CD14-positive monocyte (primary cell): ENCODE data around the gene AANAT. TPM values are rescaled to one million over a fixed set of nuclear protein-coding genes. Genes with fewer than 3 reads are reported as not detected.

Experiments used
- DNase-seq, 3 donors: peaks; one replicate each; pipeline ENCODE4 v3.0.0-alpha.2; 2011 to 2022
- H2AFZ ChIP-seq: 2 replicates; pipeline ENCODE4 v1.6.0; 2012; ENCODE audit warnings: mild to moderate bottlenecking, low read depth, low read length, inconsistent platforms; ENCODE audit not compliant: insufficient read depth, poor library complexity, severe bottlenecking
- H3K27ac ChIP-seq, 2 donors: 1 replicate in 1 of 2; 2 replicates in 1 of 2; pipeline ENCODE4 v1.5.1; 2012 to 2013; ENCODE audit warnings: low read length in 2 of 2, control low read depth in 1 of 2, inconsistent platforms in 1 of 2, low read depth in 1 of 2, mild to moderate bottlenecking in 1 of 2
- H3K27me3 ChIP-seq, 2 donors: one replicate each; pipeline versions ENCODE4 v1.6.0 to v1.6.1; 2011 to 2013; ENCODE audit warnings: low read length in 2 of 2; ENCODE audit not compliant: control insufficient read depth in 2 of 2, insufficient read depth in 2 of 2
- H3K36me3 ChIP-seq, 2 donors: replicated peaks in 1 of 2; 1 replicate in 1 of 2; 2 replicates in 1 of 2; pipeline versions ENCODE4 v1.5.1 to v1.6.1; 2012 to 2013; ENCODE audit warnings: low read length in 2 of 2, control low read depth in 1 of 2, inconsistent platforms in 1 of 2, mild to moderate bottlenecking in 1 of 2; ENCODE audit not compliant: insufficient read depth in 2 of 2, control insufficient read depth in 1 of 2
- H3K4me1 ChIP-seq, 2 donors: 1 replicate in 1 of 2; 2 replicates in 1 of 2; pipeline versions ENCODE4 v1.5.1 to v1.6.1; 2012 to 2013; ENCODE audit warnings: low read length in 2 of 2, control low read depth in 1 of 2, inconsistent platforms in 1 of 2, mild to moderate bottlenecking in 1 of 2, moderate library complexity in 1 of 2; ENCODE audit not compliant: insufficient read depth in 2 of 2, control insufficient read depth in 1 of 2
- H3K4me2 ChIP-seq: replicated peaks from 2 replicates; pipeline ENCODE3; 2012; ENCODE audit warnings: low read length, moderate library complexity, mild to moderate bottlenecking; ENCODE audit not compliant: poor library complexity, severe bottlenecking; ENCODE audit errors: extremely low read depth
- H3K4me3 ChIP-seq, 3 experiments: fragments of 200-600 bp in 1 of 3; sonication (generic) in 1 of 3; replicated peaks in 1 of 3; 1 replicate in 2 of 3; 2 replicates in 1 of 3; pipeline ENCODE4 v1.5.1; 2011 to 2013; ENCODE audit warnings: low read length in 3 of 3, mild to moderate bottlenecking in 3 of 3, control low read depth in 2 of 3, low read depth in 2 of 3, inconsistent platforms in 1 of 3, moderate library complexity in 1 of 3
- H3K79me2 ChIP-seq: 2 replicates; pipeline ENCODE4 v1.6.0; 2012; ENCODE audit warnings: mild to moderate bottlenecking, control low read depth, inconsistent platforms, low read length, moderate library complexity; ENCODE audit not compliant: insufficient read depth
- H3K9ac ChIP-seq: 2 replicates; pipeline ENCODE4 v1.6.0; 2017; ENCODE audit warnings: low read length, mild to moderate bottlenecking; ENCODE audit not compliant: insufficient read depth, poor library complexity, severe bottlenecking
- H3K9me3 ChIP-seq, 2 donors: replicated peaks in 1 of 2; 1 replicate in 1 of 2; 2 replicates in 1 of 2; pipeline versions ENCODE4 v1.5.1 to v1.6.1; 2012 to 2013; ENCODE audit warnings: low read length in 2 of 2, control low read depth in 1 of 2; ENCODE audit not compliant: control insufficient read depth in 1 of 2, insufficient read depth in 1 of 2
- H4K20me1 ChIP-seq: 2 replicates; pipeline ENCODE4 v1.6.0; 2012; ENCODE audit warnings: mild to moderate bottlenecking, low read length, control low read depth, moderate library complexity; ENCODE audit not compliant: insufficient read depth
- H3K27ac Mint-ChIP-seq, 7 donors: one replicate each; pipeline ENCODE4 v1.8.0; 2020; ENCODE audit warnings: mild to moderate bottlenecking in 7 of 7, mixed read lengths in 7 of 7, moderate library complexity in 6 of 7, inconsistent platforms in 2 of 7
- H3K27me3 Mint-ChIP-seq, 3 donors: one replicate each; pipeline ENCODE4 v1.8.0; 2021 to 2022; ENCODE audit warnings: low read depth in 3 of 3, mild to moderate bottlenecking in 3 of 3, mixed read lengths in 3 of 3, moderate library complexity in 3 of 3, inconsistent platforms in 1 of 3
- H3K36me3 Mint-ChIP-seq, 2 donors: one replicate each; pipeline ENCODE4 v1.8.0; 2020; ENCODE audit warnings: mixed read lengths in 2 of 2, inconsistent platforms in 1 of 2, mild to moderate bottlenecking in 1 of 2
- H3K4me1 Mint-ChIP-seq: one replicate; pipeline ENCODE4 v1.8.0; 2020; ENCODE audit warnings: mild to moderate bottlenecking, mixed read lengths
- H3K4me3 Mint-ChIP-seq, 2 donors: one replicate each; pipeline ENCODE4 v1.8.0; 2020; ENCODE audit warnings: mild to moderate bottlenecking in 2 of 2, mixed read lengths in 2 of 2, moderate library complexity in 1 of 2
- H3K9me3 Mint-ChIP-seq, 7 donors: one replicate each; pipeline ENCODE4 v1.8.0; 2020 to 2022; ENCODE audit warnings: mixed read lengths in 7 of 7, mild to moderate bottlenecking in 6 of 7, moderate library complexity in 6 of 7, inconsistent platforms in 2 of 7
- WGBS: methylation state at CpG from one replicate; pipeline ENCODE4 v1.1.5; 2013; ENCODE audit warnings: missing lambda C conversion rate; ENCODE audit not compliant: insufficient coverage; 5-methylcytosine and 5-hydroxymethylcytosine counted together
- intact Hi-C, 2 donors: fragments of 100-400 bp; cut with micrococcal nuclease; formaldehyde crosslinking; loops; one replicate each; pipeline versions ENCODE4 v1.15.0 to v1.15.1; 2023
- polyA plus RNA-seq, 3 donors: library from polyadenylated mRNA; depleted of rRNA in 1 of 3; unstranded in 2 of 3; stranded (reverse) in 1 of 3; fragments of 300-500 nt in 2 of 3; fragments of >200 nt in 1 of 3; fragmentation: Illumina TruSeq in 2 of 3; gene quantifications; 1 replicate in 2 of 3; 2 replicates in 1 of 3; pipeline ENCODE4 v1.2.3, GENCODE V29; 2012 to 2021
- TF ChIP-seq, protein P1 (sequence below): fragments of 200-600 bp; IDR thresholded peaks from one replicate; pipeline ENCODE4 v1.8.0; 2022; ENCODE audit warnings: antibody characterized with exemption, mild to moderate bottlenecking

The AANAT gene
- polyA plus RNA-seq, 3 donors, result not detected

DNA sequence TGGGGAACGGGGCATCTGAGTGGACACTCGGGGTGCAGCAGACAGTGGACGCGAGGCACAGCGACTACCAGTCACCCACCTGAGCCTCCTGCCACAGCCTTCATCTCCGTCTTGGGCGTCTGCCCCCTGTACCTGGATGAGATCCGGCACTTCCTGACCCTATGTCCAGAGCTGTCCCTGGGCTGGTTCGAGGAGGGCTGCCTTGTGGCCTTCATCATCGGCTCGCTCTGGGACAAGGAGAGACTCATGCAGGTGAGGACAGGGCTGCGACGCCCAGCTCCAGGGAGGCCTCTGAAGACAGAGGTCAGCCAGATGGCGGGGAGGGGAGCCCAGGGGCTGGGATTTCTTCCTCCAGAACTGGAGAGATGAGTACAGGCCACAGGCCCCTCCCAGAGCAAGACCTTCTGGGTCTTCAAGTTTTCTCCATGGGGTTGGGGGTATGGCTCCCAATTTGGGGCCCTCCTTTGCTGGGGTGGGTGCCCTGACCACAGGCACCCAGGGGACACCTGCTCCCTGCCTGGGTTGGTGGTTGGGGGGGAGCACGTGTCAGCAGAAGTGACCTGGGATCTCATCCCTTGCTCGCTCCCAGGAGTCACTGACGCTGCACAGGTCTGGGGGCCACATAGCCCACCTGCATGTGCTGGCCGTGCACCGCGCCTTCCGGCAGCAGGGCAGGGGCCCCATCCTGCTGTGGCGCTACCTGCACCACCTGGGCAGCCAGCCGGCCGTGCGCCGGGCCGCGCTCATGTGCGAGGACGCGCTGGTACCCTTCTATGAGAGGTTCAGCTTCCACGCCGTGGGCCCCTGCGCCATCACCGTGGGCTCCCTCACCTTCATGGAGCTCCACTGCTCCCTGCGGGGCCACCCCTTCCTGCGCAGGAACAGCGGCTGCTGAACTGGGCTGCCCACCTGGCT is 1.9 kb downstream of the AANAT start:
- Histone ChIP-seq H2AFZ (no peak overlapping the region), H3K4me2 (no peak overlapping the region), H3K27ac (no peak overlapping the region), H3K36me3 (peaks cover 55 to 58% of the 10 kb centered on the region in 2 donors), H3K4me3 (no peak overlapping the region), H3K4me1 (peaks cover 8 to 9% of the 10 kb centered on the region in 2 donors), H3K9ac (no peak overlapping the region), H3K27me3 (no peaks in the 10 kb centered on the region), H3K9me3 (no peaks in the 10 kb centered on the region), H4K20me1 (peaks cover 9% of the 10 kb centered on the region), H3K79me2 (no peaks in the 10 kb centered on the region)
- WGBS, result 96% methylated on average over 38 of the region's 38 CpGs
- no peak for DNase-seq
- H3K4me3 Mint-ChIP-seq, result no peak overlapping the region
- TF ChIP-seq, protein P1, sequence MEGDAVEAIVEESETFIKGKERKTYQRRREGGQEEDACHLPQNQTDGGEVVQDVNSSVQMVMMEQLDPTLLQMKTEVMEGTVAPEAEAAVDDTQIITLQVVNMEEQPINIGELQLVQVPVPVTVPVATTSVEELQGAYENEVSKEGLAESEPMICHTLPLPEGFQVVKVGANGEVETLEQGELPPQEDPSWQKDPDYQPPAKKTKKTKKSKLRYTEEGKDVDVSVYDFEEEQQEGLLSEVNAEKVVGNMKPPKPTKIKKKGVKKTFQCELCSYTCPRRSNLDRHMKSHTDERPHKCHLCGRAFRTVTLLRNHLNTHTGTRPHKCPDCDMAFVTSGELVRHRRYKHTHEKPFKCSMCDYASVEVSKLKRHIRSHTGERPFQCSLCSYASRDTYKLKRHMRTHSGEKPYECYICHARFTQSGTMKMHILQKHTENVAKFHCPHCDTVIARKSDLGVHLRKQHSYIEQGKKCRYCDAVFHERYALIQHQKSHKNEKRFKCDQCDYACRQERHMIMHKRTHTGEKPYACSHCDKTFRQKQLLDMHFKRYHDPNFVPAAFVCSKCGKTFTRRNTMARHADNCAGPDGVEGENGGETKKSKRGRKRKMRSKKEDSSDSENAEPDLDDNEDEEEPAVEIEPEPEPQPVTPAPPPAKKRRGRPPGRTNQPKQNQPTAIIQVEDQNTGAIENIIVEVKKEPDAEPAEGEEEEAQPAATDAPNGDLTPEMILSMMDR, result no peak
- H3K36me3 Mint-ChIP-seq, result peaks cover 44 to 58% of the 10 kb centered on the region in 2 donors
- peaks cover 12% of the 10 kb centered on the region for H3K4me1 Mint-ChIP-seq
- intact Hi-C loops, result loop anchor here (10.0 kb wide), 2 partner anchors 115 to 145 kb away; partner anchors contain the start of gene ST6GALNAC2 (in 1 of the 2)
- H3K9me3 Mint-ChIP-seq, result no peaks in the 10 kb centered on the region
- H3K27ac Mint-ChIP-seq, result peak overlapping the region in 1 of 7 donors; percentile 10
- H3K27me3 Mint-ChIP-seq, result peaks cover 0 to 4% (median 2%) of the 10 kb centered on the region in 3 donors

DNA sequence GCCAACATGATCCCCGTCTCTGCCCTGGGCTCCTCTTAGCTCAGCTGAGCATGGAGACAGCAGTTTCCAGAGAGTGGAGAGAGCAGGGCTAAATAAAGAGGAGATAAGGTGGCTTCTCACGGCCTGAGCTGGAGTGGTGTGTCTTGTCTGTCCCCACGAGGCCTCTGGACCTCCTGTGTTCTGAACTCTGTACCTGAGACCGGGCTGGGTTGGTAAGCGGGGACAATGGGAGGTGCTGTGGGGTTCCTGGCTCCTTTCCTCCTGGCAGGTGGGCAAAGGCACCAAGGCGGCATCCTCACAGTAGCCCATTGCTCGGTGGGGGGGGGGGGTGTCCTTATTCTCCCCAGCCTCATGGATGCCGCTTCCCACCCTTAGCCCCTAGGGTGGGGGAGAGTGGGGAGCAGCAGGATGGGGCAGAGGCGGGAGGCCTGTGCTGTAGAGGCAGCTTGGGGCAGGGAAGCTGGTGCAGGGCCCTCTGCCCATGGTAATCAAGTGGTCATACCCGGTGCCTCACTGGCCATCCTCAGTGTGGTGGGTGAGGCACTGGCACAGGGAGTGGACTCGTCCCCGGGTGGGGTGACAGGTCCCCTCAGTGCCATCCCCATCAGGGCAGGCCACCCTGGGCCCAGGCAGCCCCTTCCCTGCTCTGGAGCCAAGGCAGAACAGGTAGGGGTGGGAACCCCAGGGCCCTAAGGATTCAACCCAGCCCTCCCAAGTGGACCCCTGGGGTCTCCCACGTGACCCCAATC is 2.8 kb downstream of the AANAT start:
- H3K9me3 Mint-ChIP-seq, result no peaks in the 10 kb centered on the region
- Histone ChIP-seq H3K79me2 (no peaks in the 10 kb centered on the region), H3K36me3 (peaks cover 63 to 67% of the 10 kb centered on the region in 2 donors), H3K4me3 (no peak overlapping the region), H3K4me2 (no peak overlapping the region), H3K4me1 (peaks cover 8 to 9% of the 10 kb centered on the region in 2 donors), H4K20me1 (peaks cover 12% of the 10 kb centered on the region), H3K27ac (no peak overlapping the region), H3K27me3 (no peaks in the 10 kb centered on the region), H3K9me3 (no peaks in the 10 kb centered on the region), H3K9ac (no peak overlapping the region), H2AFZ (no peak overlapping the region)
- H3K27me3 Mint-ChIP-seq, result peaks cover 0 to 4% (median 2%) of the 10 kb centered on the region in 3 donors
- H3K4me1 Mint-ChIP-seq, result peaks cover 12% of the 10 kb centered on the region
- intact Hi-C loops, result loop anchor here (10.0 kb wide), 2 partner anchors 115 to 145 kb away; partner anchors contain the start of gene ST6GALNAC2 (in 1 of the 2)
- peaks cover 52 to 67% of the 10 kb centered on the region in 2 donors for H3K36me3 Mint-ChIP-seq
- TF ChIP-seq, protein P1, result no peak
- peak overlapping the region in 1 of 7 donors; percentile 42 for H3K27ac Mint-ChIP-seq
- H3K4me3 Mint-ChIP-seq, result no peak overlapping the region
- no peak for DNase-seq
- WGBS, result 95% methylated on average over 9 of the region's 13 CpGs
